Stimulated activated naive CD8-positive, alpha-beta T cell treated with anti-CD3 and anti-CD28 coated beads, Interleukin-15, Interleukin-2, amounts not matched to agents 100 ng/mL and 50 ng/mL, for 24 hours (primary cell): ENCODE measurements around the gene STEAP2.

Experiments
- H3K27ac Mint-ChIP-seq: one replicate; pipeline ENCODE4 v1.8.0; 2021; ENCODE audit warnings: mild to moderate bottlenecking, mixed read lengths
- H3K27me3 Mint-ChIP-seq: one replicate; pipeline ENCODE4 v1.8.0; 2021; ENCODE audit warnings: mixed read lengths
- H3K36me3 Mint-ChIP-seq: one replicate; pipeline ENCODE4 v1.8.0; 2021; ENCODE audit warnings: low read depth, mixed read lengths
- H3K4me1 Mint-ChIP-seq: one replicate; pipeline ENCODE4 v1.8.0; 2021; ENCODE audit warnings: low read depth, mixed read lengths
- H3K4me3 Mint-ChIP-seq: one replicate; pipeline ENCODE4 v1.8.0; 2021; ENCODE audit warnings: mild to moderate bottlenecking, mixed read lengths
- H3K9me3 Mint-ChIP-seq: one replicate; pipeline ENCODE4 v1.8.0; 2021; ENCODE audit warnings: mixed read lengths

STEAP2 gene

GRCh38 chr7:90211391-90212148 lies at the start of gene STEAP2:
TSS of gene STEAP2 (plus strand) at chr7:90211740. CDS start at chr7:90225083, 13,343 bp downstream.
- peaks cover 5% of the 10 kb centered on the region for H3K4me1 Mint-ChIP-seq
- no peak within 1 kb of the TSS for H3K27ac Mint-ChIP-seq
- H3K9me3 Mint-ChIP-seq, result no peaks in the 10 kb centered on the region
- H3K27me3 Mint-ChIP-seq, result peaks cover 23% of the 10 kb centered on the region
- H3K36me3 Mint-ChIP-seq, result no peaks in the 10 kb centered on the region
- peak within 1 kb of the TSS; percentile 61 for H3K4me3 Mint-ChIP-seq

DNA sequence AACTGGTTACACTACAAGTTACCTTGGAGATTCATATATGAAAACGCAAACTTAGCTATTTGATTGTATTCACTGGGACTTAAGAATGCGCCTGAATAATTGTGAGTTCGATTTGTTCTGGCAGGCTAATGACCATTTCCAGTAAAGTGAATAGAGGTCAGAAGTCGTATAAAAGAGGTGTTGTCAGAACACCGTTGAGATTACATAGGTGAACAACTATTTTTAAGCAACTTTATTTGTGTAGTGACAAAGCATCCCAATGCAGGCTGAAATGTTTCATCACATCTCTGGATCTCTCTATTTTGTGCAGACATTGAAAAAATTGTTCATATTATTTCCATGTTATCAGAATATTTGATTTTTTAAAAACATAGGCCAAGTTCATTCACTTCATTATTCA lies 48.0 kb upstream of the STEAP2 start:
- Mint-ChIP-seq H3K27me3 (peaks cover 56% of the 10 kb centered on the region), H3K36me3 (no peaks in the 10 kb centered on the region), H3K27ac (no peak overlapping the region), H3K9me3 (no peaks in the 10 kb centered on the region), H3K4me1 (no peaks in the 10 kb centered on the region), H3K4me3 (no peak overlapping the region)

GRCh38 chr7:90165724-90166123 lies 45.8 kb upstream of the STEAP2 start:
- no peak overlapping the region for H3K4me3 Mint-ChIP-seq
- no peaks in the 10 kb centered on the region for H3K4me1 Mint-ChIP-seq
- no peaks in the 10 kb centered on the region for H3K36me3 Mint-ChIP-seq
- peaks cover 55% of the 10 kb centered on the region for H3K27me3 Mint-ChIP-seq
- H3K9me3 Mint-ChIP-seq, result no peaks in the 10 kb centered on the region
- no peak overlapping the region for H3K27ac Mint-ChIP-seq

DNA sequence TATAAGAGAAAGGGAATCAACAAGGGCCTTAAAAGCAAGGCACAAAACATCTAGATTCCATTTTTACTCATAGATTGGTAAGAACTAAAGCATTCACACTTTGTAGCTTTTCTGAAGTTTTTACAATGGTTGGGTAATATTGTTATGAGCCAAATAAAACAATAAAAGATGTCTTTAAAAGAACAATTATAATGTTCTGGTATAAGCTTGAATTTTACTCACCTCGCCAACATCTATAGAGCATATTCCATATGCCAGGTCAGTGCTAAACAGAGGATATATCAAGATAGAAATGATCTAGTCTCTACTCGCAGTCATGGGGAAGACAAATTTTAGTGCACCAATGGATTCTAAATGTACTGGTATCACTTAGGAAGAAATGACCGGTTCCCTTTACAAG lies 45.4 kb upstream of the STEAP2 start:
- Mint-ChIP-seq H3K4me1 (no peaks in the 10 kb centered on the region), H3K27me3 (peaks cover 56% of the 10 kb centered on the region), H3K36me3 (no peaks in the 10 kb centered on the region), H3K9me3 (no peaks in the 10 kb centered on the region), H3K27ac (no peak overlapping the region), H3K4me3 (no peak overlapping the region)

DNA sequence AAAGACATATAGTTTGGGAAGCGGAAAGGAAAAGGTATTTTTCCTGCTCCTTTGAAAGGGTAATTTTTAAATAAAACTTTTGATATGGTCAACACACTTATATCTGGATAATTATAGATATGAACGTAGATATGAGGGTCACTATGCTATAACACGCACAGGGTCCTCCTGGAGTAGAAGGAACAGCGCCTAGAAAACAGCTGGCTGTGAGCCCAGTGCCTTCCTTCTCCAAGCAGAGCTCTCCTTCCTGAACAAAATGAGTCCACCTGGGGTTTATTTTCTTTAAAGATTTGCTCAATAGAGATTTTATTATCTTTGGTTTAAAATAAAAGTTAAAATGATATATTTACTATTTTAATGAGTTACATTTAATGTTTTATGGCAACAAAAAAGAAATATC lies 44.2 kb upstream of the STEAP2 start:
- Mint-ChIP-seq H3K4me1 (no peaks in the 10 kb centered on the region), H3K9me3 (no peaks in the 10 kb centered on the region), H3K36me3 (no peaks in the 10 kb centered on the region), H3K27me3 (peaks cover 61% of the 10 kb centered on the region), H3K4me3 (no peak overlapping the region), H3K27ac (no peak overlapping the region)

GRCh38 chr7:90169891-90170290 lies 41.6 kb upstream of the STEAP2 start:
- Mint-ChIP-seq H3K9me3 (no peaks in the 10 kb centered on the region), H3K27ac (no peak overlapping the region), H3K36me3 (no peaks in the 10 kb centered on the region), H3K27me3 (peaks cover 40% of the 10 kb centered on the region), H3K4me3 (no peak overlapping the region), H3K4me1 (no peaks in the 10 kb centered on the region)

DNA sequence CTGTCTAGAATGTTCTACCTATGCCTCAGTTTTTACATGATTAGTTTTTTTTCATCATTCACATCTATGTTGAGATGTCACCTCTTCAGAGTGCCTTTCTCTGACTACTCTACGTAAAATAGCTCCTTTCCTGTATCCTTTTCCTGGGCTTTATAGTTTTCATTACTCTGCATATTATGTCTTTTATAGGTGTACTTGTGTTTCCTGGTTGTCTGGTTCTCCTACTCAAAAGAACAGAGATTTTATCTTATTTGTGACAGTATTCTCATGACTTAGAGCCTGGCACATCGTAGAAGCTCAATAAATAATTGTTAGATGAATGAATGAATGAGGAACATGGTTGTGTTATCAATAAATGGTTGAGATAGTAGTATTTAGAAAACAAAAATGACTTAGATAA lies 39.4 kb upstream of the STEAP2 start:
- H3K27me3 Mint-ChIP-seq, result peaks cover 22% of the 10 kb centered on the region
- no peaks in the 10 kb centered on the region for H3K9me3 Mint-ChIP-seq
- no peaks in the 10 kb centered on the region for H3K36me3 Mint-ChIP-seq
- H3K4me3 Mint-ChIP-seq, result no peak overlapping the region
- no peaks in the 10 kb centered on the region for H3K4me1 Mint-ChIP-seq
- no peak overlapping the region for H3K27ac Mint-ChIP-seq

DNA sequence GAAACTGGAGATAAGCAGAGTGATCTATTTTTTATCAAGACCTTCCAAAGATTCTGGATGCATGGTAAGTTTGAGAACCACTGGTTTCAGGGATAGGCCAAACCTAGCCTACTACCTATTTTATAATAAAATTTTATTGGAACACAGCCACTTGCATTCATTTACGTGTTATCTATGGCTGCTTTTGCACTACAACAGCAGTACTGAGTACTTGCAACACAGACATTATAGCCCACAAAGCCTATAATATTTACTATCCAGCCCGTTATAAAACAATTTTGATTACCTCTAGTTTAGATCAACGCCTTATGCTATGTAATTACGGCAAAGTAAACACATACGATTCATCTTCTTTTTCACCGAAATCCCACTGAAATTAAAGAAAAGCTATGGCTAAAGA lies 38.9 kb upstream of the STEAP2 start:
- no peak overlapping the region for H3K4me3 Mint-ChIP-seq
- H3K9me3 Mint-ChIP-seq, result no peaks in the 10 kb centered on the region

GRCh38 chr7:90173127-90173844 lies 38.3 kb upstream of the STEAP2 start:
- Mint-ChIP-seq H3K4me1 (peaks cover 4% of the 10 kb centered on the region), H3K27ac (no peak overlapping the region), H3K4me3 (no peak overlapping the region), H3K27me3 (peaks cover 22% of the 10 kb centered on the region), H3K9me3 (no peaks in the 10 kb centered on the region), H3K36me3 (no peaks in the 10 kb centered on the region)

More for the DNA sequence above, 38.9 kb upstream of the STEAP2 start:
- Mint-ChIP-seq H3K36me3 (no peaks in the 10 kb centered on the region), H3K27me3 (peaks cover 22% of the 10 kb centered on the region), H3K4me1 (no peaks in the 10 kb centered on the region), H3K27ac (no peak overlapping the region)

GRCh38 chr7:90175667-90176066 lies 35.9 kb upstream of the STEAP2 start:
- Mint-ChIP-seq H3K36me3 (no peaks in the 10 kb centered on the region), H3K9me3 (no peaks in the 10 kb centered on the region), H3K27ac (no peak overlapping the region), H3K4me1 (peaks cover 26% of the 10 kb centered on the region), H3K4me3 (no peak overlapping the region), H3K27me3 (peaks cover 14% of the 10 kb centered on the region)

DNA sequence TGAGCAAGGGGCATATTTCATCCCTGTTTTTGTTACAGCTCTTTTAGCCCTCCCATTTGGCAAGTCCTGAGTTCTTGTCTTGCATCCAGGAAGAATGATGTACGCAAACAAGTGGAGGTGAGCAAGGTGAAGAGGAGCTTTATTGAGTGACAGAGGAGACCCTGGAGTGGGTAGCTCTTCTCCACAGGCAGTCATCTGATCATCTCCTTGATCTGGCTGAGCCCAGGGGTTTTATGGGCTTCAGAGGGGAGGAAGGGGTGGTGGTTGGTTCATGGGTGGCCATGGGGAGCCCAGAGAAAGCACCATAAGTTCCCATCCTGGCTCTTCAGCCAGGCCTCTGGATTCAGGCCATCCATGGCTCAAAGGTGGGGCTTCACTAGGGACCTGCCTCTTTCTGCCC lies 35.3 kb upstream of the STEAP2 start:
- no peak overlapping the region for H3K27ac Mint-ChIP-seq
- no peaks in the 10 kb centered on the region for H3K36me3 Mint-ChIP-seq
- peaks cover 26% of the 10 kb centered on the region for H3K4me1 Mint-ChIP-seq
- H3K9me3 Mint-ChIP-seq, result no peaks in the 10 kb centered on the region
- no peak overlapping the region for H3K4me3 Mint-ChIP-seq
- peaks cover 8% of the 10 kb centered on the region for H3K27me3 Mint-ChIP-seq

DNA sequence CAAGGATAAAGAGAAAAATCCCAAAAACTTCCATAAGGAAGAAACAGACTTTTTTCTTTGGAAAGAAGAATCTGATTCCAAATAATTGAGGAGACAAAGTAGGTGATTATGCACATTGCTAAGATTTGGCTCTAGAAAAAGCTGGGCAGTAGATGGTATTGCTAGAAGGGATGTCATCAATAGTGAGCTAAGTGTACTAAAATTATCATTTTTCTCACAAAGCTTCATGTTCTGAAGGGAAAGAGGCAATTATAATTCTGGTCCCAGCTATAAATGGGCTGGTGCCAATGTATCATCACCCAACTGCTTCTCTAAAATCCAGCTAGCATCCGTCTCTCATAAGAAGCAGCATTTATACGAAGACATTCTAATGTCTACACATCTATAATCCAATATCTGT lies 33.4 kb upstream of the STEAP2 start:
- Mint-ChIP-seq H3K27me3 (no peaks in the 10 kb centered on the region), H3K9me3 (no peaks in the 10 kb centered on the region), H3K4me1 (peaks cover 26% of the 10 kb centered on the region), H3K36me3 (no peaks in the 10 kb centered on the region), H3K4me3 (no peak overlapping the region), H3K27ac (no peak overlapping the region)

GRCh38 chr7:90178679-90179278 lies 32.8 kb upstream of the STEAP2 start:
- Mint-ChIP-seq H3K4me1 (peaks cover 26% of the 10 kb centered on the region), H3K27me3 (no peaks in the 10 kb centered on the region), H3K27ac (peak overlapping the region; percentile 72), H3K9me3 (no peaks in the 10 kb centered on the region), H3K4me3 (peak overlapping the region; percentile 19), H3K36me3 (no peaks in the 10 kb centered on the region)

DNA sequence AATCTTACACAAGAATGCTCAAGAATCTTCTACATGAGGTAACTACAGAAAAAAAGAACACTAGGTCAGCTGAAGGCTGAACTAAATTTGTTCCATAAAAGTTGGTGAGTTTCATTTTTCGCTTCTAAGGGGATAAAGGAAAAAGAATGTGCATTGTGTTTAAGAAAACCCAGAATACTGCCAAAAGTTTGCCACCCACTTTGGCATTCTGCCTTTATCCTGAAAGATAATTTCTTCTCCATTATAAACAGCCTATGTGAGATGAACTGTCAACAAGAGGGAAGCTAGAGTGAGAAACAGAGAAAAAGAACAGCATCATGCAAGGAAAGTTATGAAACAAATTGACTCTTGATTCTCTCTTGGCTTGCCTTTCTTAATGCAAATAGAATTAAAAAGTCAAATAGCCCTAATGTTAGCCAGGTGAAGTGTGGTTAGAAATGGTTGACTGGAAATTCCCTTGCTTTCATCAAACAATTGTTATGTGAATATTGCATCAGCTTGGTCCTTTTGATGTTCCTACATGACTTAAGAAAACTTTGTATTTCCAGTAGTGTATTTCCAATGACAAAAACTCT lies 31.4 kb upstream of the STEAP2 start:
- no peaks in the 10 kb centered on the region for H3K9me3 Mint-ChIP-seq
- peaks cover 26% of the 10 kb centered on the region for H3K4me1 Mint-ChIP-seq
- peak overlapping the region; percentile 57 for H3K27ac Mint-ChIP-seq
- peak overlapping the region; percentile 33 for H3K4me3 Mint-ChIP-seq
- no peaks in the 10 kb centered on the region for H3K36me3 Mint-ChIP-seq
- peaks cover 4% of the 10 kb centered on the region for H3K27me3 Mint-ChIP-seq

- H3K4me1 Mint-ChIP-seq, result peaks cover 26% of the 10 kb centered on the region
- no peaks in the 10 kb centered on the region for H3K36me3 Mint-ChIP-seq
- H3K27me3 Mint-ChIP-seq, result peaks cover 4% of the 10 kb centered on the region
- no peak overlapping the region for H3K4me3 Mint-ChIP-seq
- no peaks in the 10 kb centered on the region for H3K9me3 Mint-ChIP-seq
- H3K27ac Mint-ChIP-seq, result peak overlapping the region; percentile 57
These were observed 30.9 kb upstream of the STEAP2 start for GRCh38 chr7:90180649-90181048.
